ENCODE measurements around the gene IL5RA. TPM values are rescaled to one million over a fixed set of nuclear protein-coding genes. Genes with fewer than 3 reads are reported as not detected.

IL5RA gene
- total and polyA plus RNA-seq, 7 experiments from 2014 or later, result 1.1 to 8.7 TPM; not detected in 5

- Histone ChIP-seq H3K27ac (ENCODE audit: low read depth, low read length) (no peak overlapping the region), H3K4me1 (ENCODE audit: control insufficient read depth in 2 of 2, insufficient read depth in 2 of 2, low read length in 2 of 2) (no peaks in the 10 kb centered on the region), H3K9me3 (ENCODE audit: control insufficient read depth in 2 of 3, low read length in 3 of 3) (no peaks in the 10 kb centered on the region), H3K36me3 (ENCODE audit: control insufficient read depth in 2 of 3, insufficient read depth in 3 of 3, low read length in 3 of 3) (no peaks in the 10 kb centered on the region), H3K27me3 (ENCODE audit: control insufficient read depth in 2 of 2, insufficient read depth in 2 of 2, low read length in 2 of 2) (no peaks in the 10 kb centered on the region), H3K4me3 (ENCODE audit: low read length) (no peak overlapping the region)
- H3K27ac Mint-ChIP-seq, result no peak overlapping the region
- DNase-seq (no peak), ATAC-seq (no peak)
- H3K36me3 Mint-ChIP-seq, result no peaks in the 10 kb centered on the region
- CTCF ChIA-PET, result no interaction called here
- H3K9me3 Mint-ChIP-seq, result peaks cover 0 to 2% (median 0%) of the 10 kb centered on the region in 11 donors
- intact Hi-C loops (cut with micrococcal nuclease), result no loop called here
- POLR2A ChIA-PET, result no interaction called here
- peaks cover 0 to 2% (median 0%) of the 10 kb centered on the region in 7 donors for H3K4me1 Mint-ChIP-seq
- no peak overlapping the region for H3K4me3 Mint-ChIP-seq
- peaks cover 0 to 6% (median 5%) of the 10 kb centered on the region in 5 donors for H3K27me3 Mint-ChIP-seq
Observed at GRCh38 chr3:3059645-3060044, 50.5 kb downstream of the IL5RA start.

DNA sequence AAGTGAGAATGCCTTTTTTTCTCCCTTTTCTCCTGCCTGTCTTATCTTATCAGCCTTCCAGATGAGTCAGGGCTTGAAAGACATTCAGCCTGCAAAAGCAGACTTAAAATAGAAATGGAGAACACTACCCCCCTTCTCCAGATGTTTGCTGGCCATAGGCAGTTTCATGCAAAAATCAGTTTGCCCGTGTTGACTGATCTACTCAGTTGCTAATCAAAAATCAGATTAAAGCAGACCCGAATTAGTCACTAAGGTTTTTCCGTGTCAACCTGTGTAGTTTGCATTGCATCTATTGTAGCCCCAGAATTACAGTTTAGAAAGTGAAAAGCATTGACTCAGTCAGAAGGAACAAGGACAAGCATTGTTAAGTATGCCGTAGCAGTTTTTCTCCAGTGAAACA lies 56.2 kb downstream of the IL5RA start:
- Histone ChIP-seq H3K27ac (ENCODE audit: low read depth, low read length) (no peak overlapping the region), H3K9me3 (ENCODE audit: control insufficient read depth in 2 of 3, low read length in 3 of 3) (no peaks in the 10 kb centered on the region), H3K36me3 (ENCODE audit: control insufficient read depth in 2 of 3, insufficient read depth in 3 of 3, low read length in 3 of 3) (no peaks in the 10 kb centered on the region), H3K27me3 (ENCODE audit: control insufficient read depth in 2 of 2, insufficient read depth in 2 of 2, low read length in 2 of 2) (no peaks in the 10 kb centered on the region), H3K4me3 (ENCODE audit: low read length) (no peak overlapping the region), H3K4me1 (ENCODE audit: control insufficient read depth in 2 of 2, insufficient read depth in 2 of 2, low read length in 2 of 2) (no peaks in the 10 kb centered on the region)
- H3K27me3 Mint-ChIP-seq, result peaks cover 0 to 6% (median 5%) of the 10 kb centered on the region in 5 donors
- no peak for DNase-seq
- H3K36me3 Mint-ChIP-seq, result no peaks in the 10 kb centered on the region
- no peak overlapping the region for H3K27ac Mint-ChIP-seq
- no peak overlapping the region for H3K4me3 Mint-ChIP-seq
- H3K4me1 Mint-ChIP-seq, result no peaks in the 10 kb centered on the region
- ATAC-seq, result no peak
- ChIA-PET CTCF (no interaction called here), POLR2A (no interaction called here)
- H3K9me3 Mint-ChIP-seq, result peaks cover 0 to 2% (median 0%) of the 10 kb centered on the region in 11 donors
- intact Hi-C loops (cut with micrococcal nuclease), result no loop called here

DNA sequence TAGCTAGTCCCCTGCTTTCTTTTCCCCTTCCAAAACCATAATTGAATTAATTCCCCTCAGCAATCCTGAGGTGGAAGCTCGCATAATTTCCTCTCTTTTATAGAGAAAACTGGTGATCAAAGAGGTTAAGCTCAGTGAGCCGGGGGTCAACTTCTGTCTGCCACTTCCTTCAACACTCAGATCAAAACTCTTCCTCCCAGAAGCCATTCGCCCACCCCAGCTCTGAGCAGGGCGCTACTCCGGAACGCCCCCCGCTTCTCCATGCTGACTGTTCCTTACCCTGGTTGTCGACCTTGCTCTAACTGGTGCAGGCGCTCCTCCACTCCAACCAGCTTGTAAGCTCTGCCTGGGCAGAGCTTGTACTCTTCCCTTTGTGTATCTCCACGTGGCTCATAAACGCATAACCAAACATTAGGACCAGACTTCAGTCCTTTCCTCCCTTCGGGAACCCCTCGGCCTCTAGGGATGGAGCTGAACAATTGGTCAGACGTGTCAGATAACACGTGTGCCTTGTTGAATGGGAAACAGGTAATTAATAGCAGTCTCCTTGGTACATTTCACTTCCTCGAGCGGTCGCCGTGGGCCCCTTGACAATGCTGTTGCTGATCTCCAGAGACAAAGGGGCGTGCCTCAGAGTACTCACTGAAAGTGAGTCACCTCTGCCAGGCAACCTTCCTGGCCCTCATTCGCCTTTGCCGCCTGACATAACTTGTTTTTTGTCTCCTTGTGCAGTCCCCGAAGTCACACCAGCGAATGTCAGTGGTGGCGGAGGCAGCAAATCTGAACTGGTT lies 71.8 kb downstream of the IL5RA start:
- H3K9me3 Mint-ChIP-seq, result no peaks in the 10 kb centered on the region
- Histone ChIP-seq H3K9me3 (ENCODE audit: control insufficient read depth in 2 of 3, low read length in 3 of 3) (no peaks in the 10 kb centered on the region), H3K4me1 (ENCODE audit: control insufficient read depth in 2 of 2, insufficient read depth in 2 of 2, low read length in 2 of 2) (no peaks in the 10 kb centered on the region), H3K27ac (ENCODE audit: low read depth, low read length) (no peak overlapping the region), H3K36me3 (ENCODE audit: control insufficient read depth in 2 of 3, insufficient read depth in 3 of 3, low read length in 3 of 3) (no peaks in the 10 kb centered on the region), H3K4me3 (ENCODE audit: low read length) (no peak overlapping the region), H3K27me3 (ENCODE audit: control insufficient read depth in 2 of 2, insufficient read depth in 2 of 2, low read length in 2 of 2) (no peaks in the 10 kb centered on the region)
- H3K4me3 Mint-ChIP-seq, result no peak overlapping the region
- ChIA-PET CTCF (no interaction called here), POLR2A (no interaction called here)
- H3K4me1 Mint-ChIP-seq, result no peaks in the 10 kb centered on the region
- no peak for DNase-seq
- ATAC-seq, result no peak
- intact Hi-C loops (cut with micrococcal nuclease), result no loop called here
- no peak overlapping the region for H3K27ac Mint-ChIP-seq
- no peaks in the 10 kb centered on the region for H3K36me3 Mint-ChIP-seq
- peaks cover 0 to 2% (median 0%) of the 10 kb centered on the region in 5 donors for H3K27me3 Mint-ChIP-seq

- H3K4me3 Mint-ChIP-seq, result no peak overlapping the region
- Histone ChIP-seq H3K9me3 (ENCODE audit: control insufficient read depth in 2 of 3, low read length in 3 of 3) (no peaks in the 10 kb centered on the region), H3K4me3 (ENCODE audit: low read length) (no peak overlapping the region), H3K27ac (ENCODE audit: low read depth, low read length) (no peak overlapping the region), H3K4me1 (ENCODE audit: control insufficient read depth in 2 of 2, insufficient read depth in 2 of 2, low read length in 2 of 2) (no peaks in the 10 kb centered on the region), H3K27me3 (ENCODE audit: control insufficient read depth in 2 of 2, insufficient read depth in 2 of 2, low read length in 2 of 2) (no peaks in the 10 kb centered on the region), H3K36me3 (ENCODE audit: control insufficient read depth in 2 of 3, insufficient read depth in 3 of 3, low read length in 3 of 3) (no peaks in the 10 kb centered on the region)
- no peaks in the 10 kb centered on the region for H3K36me3 Mint-ChIP-seq
- ChIA-PET POLR2A (no interaction called here), CTCF (no interaction called here)
- H3K9me3 Mint-ChIP-seq, result no peaks in the 10 kb centered on the region
- intact Hi-C loops (cut with micrococcal nuclease), result no loop called here
- no peak overlapping the region for H3K27ac Mint-ChIP-seq
- H3K27me3 Mint-ChIP-seq, result peaks cover 0 to 6% (median 0%) of the 10 kb centered on the region in 5 donors
- ATAC-seq, result no peak
- no peaks in the 10 kb centered on the region for H3K4me1 Mint-ChIP-seq
- no peak for DNase-seq
Observed at GRCh38 chr3:3037156-3037555, 73.0 kb downstream of the IL5RA start.

GRCh38 chr3:3031326-3031725 lies 78.8 kb downstream of the IL5RA start:
- intact Hi-C loops (cut with micrococcal nuclease), result no loop called here
- H3K36me3 Mint-ChIP-seq, result no peaks in the 10 kb centered on the region
- ChIA-PET CTCF (no interaction called here), POLR2A (no interaction called here)
- ATAC-seq, result no peak
- no peak for DNase-seq
- H3K4me3 Mint-ChIP-seq, result no peak overlapping the region
- peaks cover 0 to 5% (median 0%) of the 10 kb centered on the region in 11 donors for H3K9me3 Mint-ChIP-seq
- Histone ChIP-seq H3K27ac (ENCODE audit: low read depth, low read length) (no peak overlapping the region), H3K36me3 (ENCODE audit: control insufficient read depth in 2 of 3, insufficient read depth in 3 of 3, low read length in 3 of 3) (no peaks in the 10 kb centered on the region), H3K4me3 (ENCODE audit: low read length) (no peak overlapping the region), H3K4me1 (ENCODE audit: control insufficient read depth in 2 of 2, insufficient read depth in 2 of 2, low read length in 2 of 2) (peaks cover 5 to 8% of the 10 kb centered on the region in 2 donors), H3K9me3 (ENCODE audit: control insufficient read depth in 2 of 3, low read length in 3 of 3) (no peaks in the 10 kb centered on the region), H3K27me3 (ENCODE audit: control insufficient read depth in 2 of 2, insufficient read depth in 2 of 2, low read length in 2 of 2) (no peaks in the 10 kb centered on the region)
- H3K27me3 Mint-ChIP-seq, result peaks cover 0 to 6% (median 0%) of the 10 kb centered on the region in 5 donors
- H3K4me1 Mint-ChIP-seq, result peaks cover 3 to 18% (median 13%) of the 10 kb centered on the region in 7 donors
- no peak overlapping the region for H3K27ac Mint-ChIP-seq

DNA sequence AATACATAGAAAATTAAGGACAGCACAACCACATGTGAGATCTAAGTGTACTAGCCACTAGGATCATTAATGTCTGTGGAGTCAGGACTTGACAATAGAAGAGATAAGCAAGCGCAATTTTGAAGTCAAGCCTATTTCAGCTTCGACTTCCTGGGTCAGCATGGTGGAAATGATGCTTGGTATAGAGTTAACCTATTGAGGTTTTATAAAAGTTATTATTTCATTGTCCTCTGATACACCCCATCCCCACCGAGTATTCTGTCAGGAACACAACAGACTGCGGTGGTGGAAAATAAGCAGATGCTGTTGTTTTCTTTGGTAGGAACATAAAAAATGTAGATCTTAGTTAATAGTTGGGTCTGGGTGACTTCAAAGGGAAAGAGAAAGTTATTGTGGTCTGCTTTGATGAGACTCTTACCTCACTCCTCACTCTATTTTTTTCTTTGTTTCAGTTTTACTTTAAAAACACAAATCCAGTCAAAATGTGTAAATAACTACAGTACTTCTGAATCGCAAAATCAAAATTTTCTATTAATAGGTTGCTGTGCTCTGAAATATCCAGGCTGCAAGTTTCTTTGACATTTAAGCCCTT lies 82.1 kb downstream of the IL5RA start:
- Histone ChIP-seq H3K4me3 (ENCODE audit: low read length) (no peak overlapping the region), H3K36me3 (ENCODE audit: control insufficient read depth in 2 of 3, insufficient read depth in 3 of 3, low read length in 3 of 3) (no peaks in the 10 kb centered on the region), H3K9me3 (ENCODE audit: control insufficient read depth in 2 of 3, low read length in 3 of 3) (no peaks in the 10 kb centered on the region), H3K4me1 (ENCODE audit: control insufficient read depth in 2 of 2, insufficient read depth in 2 of 2, low read length in 2 of 2) (peaks cover 5 to 8% of the 10 kb centered on the region in 2 donors), H3K27me3 (ENCODE audit: control insufficient read depth in 2 of 2, insufficient read depth in 2 of 2, low read length in 2 of 2) (no peaks in the 10 kb centered on the region), H3K27ac (ENCODE audit: low read depth, low read length) (no peak overlapping the region)
- H3K27ac Mint-ChIP-seq, result peak overlapping the region in 3 of 9 donors; percentile 3 to 23 (median 21)
- peaks cover 0 to 12% (median 0%) of the 10 kb centered on the region in 5 donors for H3K27me3 Mint-ChIP-seq
- peaks cover 0 to 5% (median 0%) of the 10 kb centered on the region in 11 donors for H3K9me3 Mint-ChIP-seq
- H3K4me1 Mint-ChIP-seq, result peaks cover 3 to 18% (median 13%) of the 10 kb centered on the region in 7 donors
- H3K36me3 Mint-ChIP-seq, result no peaks in the 10 kb centered on the region
- peak; percentile 46 for ATAC-seq
- H3K4me3 Mint-ChIP-seq, result peak overlapping the region in 7 of 10 donors; percentile 7 to 55 (median 37)
- POLR2A ChIA-PET, result no interaction called here
- CTCF ChIA-PET, result interaction anchor here (0.6 kb wide), 1 partner anchor 673 kb away, joined by 3 read pairs; no protein-coding TSS in a partner anchor
- DNase-seq, result peak in 7 of 9 donors; percentile 4 to 43 (median 24)
- intact Hi-C loops (cut with micrococcal nuclease), result loop anchor here in 1 of 2 donors (2.0 kb wide), 2 partner anchors 99 to 151 kb away; partner anchors contain the start of genes CRBN and TRNT1
